Measurements from ENCODE around the gene DPP4. TPM values are rescaled to one million over a fixed set of nuclear protein-coding genes. Genes with fewer than 3 reads are reported as not detected.

The DPP4 gene
- total and polyA plus RNA-seq, 2 experiments from 2014 or later, result 1.5 to 2.8 TPM

- TF ChIP-seq, protein P1, sequence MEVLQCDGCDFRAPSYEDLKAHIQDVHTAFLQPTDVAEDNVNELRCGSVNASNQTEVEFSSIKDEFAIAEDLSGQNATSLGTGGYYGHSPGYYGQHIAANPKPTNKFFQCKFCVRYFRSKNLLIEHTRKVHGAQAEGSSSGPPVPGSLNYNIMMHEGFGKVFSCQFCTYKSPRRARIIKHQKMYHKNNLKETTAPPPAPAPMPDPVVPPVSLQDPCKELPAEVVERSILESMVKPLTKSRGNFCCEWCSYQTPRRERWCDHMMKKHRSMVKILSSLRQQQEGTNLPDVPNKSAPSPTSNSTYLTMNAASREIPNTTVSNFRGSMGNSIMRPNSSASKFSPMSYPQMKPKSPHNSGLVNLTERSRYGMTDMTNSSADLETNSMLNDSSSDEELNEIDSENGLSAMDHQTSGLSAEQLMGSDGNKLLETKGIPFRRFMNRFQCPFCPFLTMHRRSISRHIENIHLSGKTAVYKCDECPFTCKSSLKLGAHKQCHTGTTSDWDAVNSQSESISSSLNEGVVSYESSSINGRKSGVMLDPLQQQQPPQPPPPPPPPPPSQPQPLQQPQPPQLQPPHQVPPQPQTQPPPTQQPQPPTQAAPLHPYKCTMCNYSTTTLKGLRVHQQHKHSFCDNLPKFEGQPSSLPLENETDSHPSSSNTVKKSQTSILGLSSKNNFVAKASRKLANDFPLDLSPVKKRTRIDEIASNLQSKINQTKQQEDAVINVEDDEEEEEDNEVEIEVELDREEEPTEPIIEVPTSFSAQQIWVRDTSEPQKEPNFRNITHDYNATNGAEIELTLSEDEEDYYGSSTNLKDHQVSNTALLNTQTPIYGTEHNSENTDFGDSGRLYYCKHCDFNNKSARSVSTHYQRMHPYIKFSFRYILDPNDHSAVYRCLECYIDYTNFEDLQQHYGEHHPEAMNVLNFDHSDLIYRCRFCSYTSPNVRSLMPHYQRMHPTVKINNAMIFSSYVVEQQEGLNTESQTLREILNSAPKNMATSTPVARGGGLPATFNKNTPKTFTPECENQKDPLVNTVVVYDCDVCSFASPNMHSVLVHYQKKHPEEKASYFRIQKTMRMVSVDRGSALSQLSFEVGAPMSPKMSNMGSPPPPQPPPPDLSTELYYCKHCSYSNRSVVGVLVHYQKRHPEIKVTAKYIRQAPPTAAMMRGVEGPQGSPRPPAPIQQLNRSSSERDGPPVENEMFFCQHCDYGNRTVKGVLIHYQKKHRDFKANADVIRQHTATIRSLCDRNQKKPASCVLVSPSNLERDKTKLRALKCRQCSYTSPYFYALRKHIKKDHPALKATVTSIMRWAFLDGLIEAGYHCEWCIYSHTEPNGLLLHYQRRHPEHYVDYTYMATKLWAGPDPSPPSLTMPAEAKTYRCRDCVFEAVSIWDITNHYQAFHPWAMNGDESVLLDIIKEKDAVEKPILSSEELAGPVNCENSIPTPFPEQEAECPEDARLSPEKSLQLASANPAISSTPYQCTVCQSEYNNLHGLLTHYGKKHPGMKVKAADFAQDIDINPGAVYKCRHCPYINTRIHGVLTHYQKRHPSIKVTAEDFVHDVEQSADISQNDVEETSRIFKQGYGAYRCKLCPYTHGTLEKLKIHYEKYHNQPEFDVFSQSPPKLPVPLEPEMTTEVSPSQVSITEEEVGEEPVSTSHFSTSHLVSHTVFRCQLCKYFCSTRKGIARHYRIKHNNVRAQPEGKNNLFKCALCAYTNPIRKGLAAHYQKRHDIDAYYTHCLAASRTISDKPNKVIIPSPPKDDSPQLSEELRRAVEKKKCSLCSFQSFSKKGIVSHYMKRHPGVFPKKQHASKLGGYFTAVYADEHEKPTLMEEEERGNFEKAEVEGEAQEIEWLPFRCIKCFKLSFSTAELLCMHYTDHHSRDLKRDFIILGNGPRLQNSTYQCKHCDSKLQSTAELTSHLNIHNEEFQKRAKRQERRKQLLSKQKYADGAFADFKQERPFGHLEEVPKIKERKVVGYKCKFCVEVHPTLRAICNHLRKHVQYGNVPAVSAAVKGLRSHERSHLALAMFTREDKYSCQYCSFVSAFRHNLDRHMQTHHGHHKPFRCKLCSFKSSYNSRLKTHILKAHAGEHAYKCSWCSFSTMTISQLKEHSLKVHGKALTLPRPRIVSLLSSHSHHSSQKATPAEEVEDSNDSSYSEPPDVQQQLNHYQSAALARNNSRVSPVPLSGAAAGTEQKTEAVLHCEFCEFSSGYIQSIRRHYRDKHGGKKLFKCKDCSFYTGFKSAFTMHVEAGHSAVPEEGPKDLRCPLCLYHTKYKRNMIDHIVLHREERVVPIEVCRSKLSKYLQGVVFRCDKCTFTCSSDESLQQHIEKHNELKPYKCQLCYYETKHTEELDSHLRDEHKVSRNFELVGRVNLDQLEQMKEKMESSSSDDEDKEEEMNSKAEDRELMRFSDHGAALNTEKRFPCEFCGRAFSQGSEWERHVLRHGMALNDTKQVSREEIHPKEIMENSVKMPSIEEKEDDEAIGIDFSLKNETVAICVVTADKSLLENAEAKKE (CRISPR knock-in tag; IDR thresholded peaks at IDR 0.05), result no peak
- TF ChIP-seq NANOG (IDR thresholded peaks at IDR 0.05; ENCODE audit: borderline replicate concordance) (no peak), CREB1 (CRISPR knock-in tag; IDR thresholded peaks at IDR 0.05; ENCODE audit: low read depth) (no peak)
- TF ChIP-seq, protein P2, sequence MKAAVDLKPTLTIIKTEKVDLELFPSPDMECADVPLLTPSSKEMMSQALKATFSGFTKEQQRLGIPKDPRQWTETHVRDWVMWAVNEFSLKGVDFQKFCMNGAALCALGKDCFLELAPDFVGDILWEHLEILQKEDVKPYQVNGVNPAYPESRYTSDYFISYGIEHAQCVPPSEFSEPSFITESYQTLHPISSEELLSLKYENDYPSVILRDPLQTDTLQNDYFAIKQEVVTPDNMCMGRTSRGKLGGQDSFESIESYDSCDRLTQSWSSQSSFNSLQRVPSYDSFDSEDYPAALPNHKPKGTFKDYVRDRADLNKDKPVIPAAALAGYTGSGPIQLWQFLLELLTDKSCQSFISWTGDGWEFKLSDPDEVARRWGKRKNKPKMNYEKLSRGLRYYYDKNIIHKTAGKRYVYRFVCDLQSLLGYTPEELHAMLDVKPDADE (IDR thresholded peaks at IDR 0.05), result no peak
These were observed 64.5 kb downstream of the DPP4 start (continued) for GRCh38 chr2:162009543-162009942.

DNA sequence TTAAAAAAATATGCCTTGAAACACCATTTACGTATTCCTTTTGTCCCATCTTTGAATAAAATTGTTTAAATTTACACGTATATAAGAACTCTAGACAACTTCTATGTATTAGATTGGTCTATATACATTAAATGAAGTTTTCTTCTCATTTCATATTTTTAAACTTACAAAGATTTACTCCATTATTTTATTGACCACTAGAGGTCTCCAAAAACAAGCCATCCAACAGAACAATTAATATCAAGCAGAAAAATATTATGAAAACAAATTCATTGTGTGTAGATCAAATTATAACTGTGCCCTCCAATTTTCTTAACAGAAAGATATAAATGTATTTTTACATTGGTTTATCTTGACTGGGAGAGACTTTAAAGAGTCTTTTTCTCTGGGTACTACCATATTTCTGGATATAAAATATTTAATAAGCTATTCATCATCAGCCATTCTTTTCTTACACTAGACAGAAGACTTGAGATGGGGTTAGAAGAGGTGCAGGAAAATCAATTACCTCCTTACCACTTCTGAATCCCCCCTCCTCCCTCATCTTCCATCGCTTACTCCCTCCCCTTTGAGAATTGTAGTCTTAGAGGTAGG, 66.5 kb downstream of the DPP4 start:
- Histone ChIP-seq H2AFZ (no peak overlapping the region), H3K27me3 (ENCODE audit: insufficient read depth) (no peaks in the 10 kb centered on the region), H3F3A (replicated peaks; ENCODE audit: low read depth) (no peaks in the 10 kb centered on the region), H3K4me3 (no peak overlapping the region), H4K20me1 (replicated peaks; ENCODE audit: insufficient read depth) (no peaks in the 10 kb centered on the region), H3K9me2 (ENCODE audit: insufficient read depth) (no peaks in the 10 kb centered on the region; the same call in 1 of the 2 replicates), H3K4me2 (no peak overlapping the region), H3K79me2 (replicated peaks; ENCODE audit: insufficient read depth) (no peaks in the 10 kb centered on the region), H3K36me3 (ENCODE audit: insufficient read depth) (no peaks in the 10 kb centered on the region), H3K27ac (ENCODE audit: low read depth) (no peak overlapping the region), H3K4me1 (ENCODE audit: insufficient read depth) (peaks cover 18% of the 10 kb centered on the region)
- Mint-ChIP-seq H3K27ac (no peak overlapping the region), H3K27me3 (ENCODE audit: insufficient read depth, low read depth, poor library complexity) (no peaks in the 10 kb centered on the region), H3K4me3 (no peak overlapping the region), H3K9me3 (no peaks in the 10 kb centered on the region; the same call in 2 of the 3 replicates), H3K4me1 (peaks cover 32% of the 10 kb centered on the region), H3K36me3 (ENCODE audit: low read depth) (no peaks in the 10 kb centered on the region; the same call in 1 of the 3 replicates)
- no peak for ATAC-seq
- no peak for DNase-seq (ENCODE audit: low spot score)
- TF ChIP-seq CTCF (conservative IDR thresholded peaks at IDR 0.05; ENCODE audit: low read depth in 2 of 2) (peak in 1 of 2 experiments; percentile 94; a peak in 3 of 4 replicates), STAT1 (IDR thresholded peaks at IDR 0.05; ENCODE audit: unreplicated experiment) (no peak), EZH2phosphoT487 (IDR thresholded peaks at IDR 0.05; ENCODE audit: unreplicated experiment) (no peak)

All from GM23338 (cell line).